Stomach (tissue), 4 donors: Measurements from ENCODE around the gene PSMA1.

Source experiments
- EP300 ChIP-seq: sonication (generic); formaldehyde crosslinking; IDR thresholded peaks from one replicate; pipeline ENCODE4 v1.6.1; 2017; ENCODE audit warnings: antibody characterized with exemption
- TF ChIP-seq, protein P1 (sequence below), 7 experiments: fragments of 450-650 bp in 4 of 7; fragments of 200-600 bp in 3 of 7; sonication (generic) in 3 of 7; IDR thresholded peaks; one replicate each; pipeline ENCODE4 v1.5.1; 2016 to 2019; ENCODE audit warnings: antibody characterized with exemption in 7 of 7, control low read depth in 2 of 7, mild to moderate bottlenecking in 1 of 7

DNA sequence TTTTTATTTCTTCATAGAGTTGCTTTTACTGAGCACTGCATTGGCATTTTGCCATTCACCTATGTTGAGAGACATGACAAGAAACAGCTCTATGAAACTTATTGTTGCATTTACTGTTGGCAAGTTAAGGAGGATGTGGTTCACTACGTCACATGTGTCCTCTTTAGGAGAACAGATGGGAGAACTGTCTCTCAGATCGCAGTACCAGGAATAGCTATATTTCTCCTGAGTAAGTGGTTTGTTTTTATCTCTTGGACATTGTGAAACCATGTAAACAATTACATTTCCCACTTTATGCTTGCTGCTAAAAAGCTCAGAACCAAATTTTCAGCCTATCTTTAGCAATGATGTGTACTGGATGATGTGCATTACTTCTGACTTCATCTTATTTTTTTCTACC, 34.8 kb upstream of the PSMA1 start:
- TF ChIP-seq, protein P1, sequence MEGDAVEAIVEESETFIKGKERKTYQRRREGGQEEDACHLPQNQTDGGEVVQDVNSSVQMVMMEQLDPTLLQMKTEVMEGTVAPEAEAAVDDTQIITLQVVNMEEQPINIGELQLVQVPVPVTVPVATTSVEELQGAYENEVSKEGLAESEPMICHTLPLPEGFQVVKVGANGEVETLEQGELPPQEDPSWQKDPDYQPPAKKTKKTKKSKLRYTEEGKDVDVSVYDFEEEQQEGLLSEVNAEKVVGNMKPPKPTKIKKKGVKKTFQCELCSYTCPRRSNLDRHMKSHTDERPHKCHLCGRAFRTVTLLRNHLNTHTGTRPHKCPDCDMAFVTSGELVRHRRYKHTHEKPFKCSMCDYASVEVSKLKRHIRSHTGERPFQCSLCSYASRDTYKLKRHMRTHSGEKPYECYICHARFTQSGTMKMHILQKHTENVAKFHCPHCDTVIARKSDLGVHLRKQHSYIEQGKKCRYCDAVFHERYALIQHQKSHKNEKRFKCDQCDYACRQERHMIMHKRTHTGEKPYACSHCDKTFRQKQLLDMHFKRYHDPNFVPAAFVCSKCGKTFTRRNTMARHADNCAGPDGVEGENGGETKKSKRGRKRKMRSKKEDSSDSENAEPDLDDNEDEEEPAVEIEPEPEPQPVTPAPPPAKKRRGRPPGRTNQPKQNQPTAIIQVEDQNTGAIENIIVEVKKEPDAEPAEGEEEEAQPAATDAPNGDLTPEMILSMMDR (IDR thresholded peaks at IDR 0.05), result no peak
- no peak for TF ChIP-seq EP300
